SK-N-DZ (cell line): ENCODE measurements around the gene HNRNPAB.
A peak's percentile ranks its signal among the peaks of the same experiment; 100 is the strongest.
"Not testable (repeated sequence)": the region's sequence is repeated elsewhere in the genome, so short reads cannot be mapped to it uniquely, and the experiment has no call there.

ENCODE experiments used
- DNase-seq: peaks from one replicate; pipeline ENCODE4 v3.0.0-alpha.2; 2015; ENCODE audit warnings: low spot score

HNRNPAB gene

GRCh38 chr5:178229111-178229510 is 24.8 kb downstream of the HNRNPAB start:
- DNase-seq: not testable (repeated sequence)

GRCh38 chr5:178229861-178230260 is 25.5 kb downstream of the HNRNPAB start:
- DNase-seq: no peak

DNA sequence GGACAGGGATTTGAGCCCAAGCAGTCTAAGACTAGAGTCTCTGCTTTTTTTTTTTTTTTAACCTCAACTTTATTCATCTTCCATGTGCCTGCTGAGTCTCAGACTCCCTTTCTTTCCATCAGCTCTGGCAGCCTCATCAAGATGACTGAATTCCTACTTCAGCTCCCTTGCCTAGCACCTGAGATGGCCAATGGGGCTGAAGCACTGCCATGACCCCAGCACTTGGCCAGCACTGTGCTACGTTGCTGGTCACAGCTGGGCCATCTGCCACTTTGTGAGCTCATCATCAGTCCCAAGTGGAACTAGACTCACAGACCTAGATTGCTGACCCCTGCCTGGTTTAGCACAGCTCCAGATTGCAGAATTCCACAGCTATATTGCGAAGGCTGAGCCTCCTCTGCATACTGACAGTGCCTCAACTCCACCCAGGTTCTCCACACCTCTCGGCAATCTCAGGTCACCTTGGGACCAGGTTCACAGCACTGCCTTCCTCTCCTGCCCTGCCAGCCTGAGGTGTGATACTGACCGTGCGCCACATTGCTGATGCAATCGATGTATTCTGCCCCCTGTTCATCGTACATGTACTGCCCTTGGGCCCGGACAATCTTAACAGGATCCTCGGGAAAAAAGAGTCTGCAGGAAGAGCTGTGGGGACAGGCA is 26.7 kb downstream of the HNRNPAB start:
- no peak for DNase-seq

DNA sequence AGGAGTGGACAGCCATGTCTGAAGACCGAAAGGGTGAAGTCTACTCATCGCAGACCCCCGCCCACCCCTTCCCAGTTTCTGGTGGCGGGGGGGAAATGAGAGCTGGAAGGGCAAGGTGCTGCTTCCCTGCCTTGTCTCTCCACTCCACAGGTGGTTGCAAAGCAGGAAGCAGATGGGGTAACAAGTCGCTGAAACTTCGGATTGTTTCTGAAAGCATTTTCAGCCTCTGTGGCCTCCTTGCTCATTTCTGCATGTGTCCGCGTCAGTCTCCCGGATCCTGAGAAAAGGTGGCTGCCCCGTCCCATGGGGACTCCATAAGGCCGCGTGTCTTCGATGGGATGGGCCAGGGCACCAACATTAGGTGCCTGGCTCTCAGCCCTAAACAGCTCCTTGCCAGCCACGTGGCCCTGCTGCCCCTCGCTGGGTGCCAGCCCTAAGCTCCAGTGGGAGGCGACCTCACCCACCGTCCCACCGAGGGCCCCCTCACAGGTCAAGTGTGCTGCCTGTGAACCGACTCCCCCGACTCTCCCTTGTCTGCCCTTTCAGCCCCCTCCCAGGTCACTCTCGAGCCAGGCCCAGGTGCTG is 27.3 kb downstream of the HNRNPAB start:
- no peak for DNase-seq

- DNase-seq: peak; percentile 77
Observed at GRCh38 chr5:178232124-178232919, 28.0 kb downstream of the HNRNPAB start, which contains the start of gene PHYKPL. TSS of gene PHYKPL (minus strand) at chr5:178232802. CDS start at chr5:178232550, 252 bp downstream.

DNA sequence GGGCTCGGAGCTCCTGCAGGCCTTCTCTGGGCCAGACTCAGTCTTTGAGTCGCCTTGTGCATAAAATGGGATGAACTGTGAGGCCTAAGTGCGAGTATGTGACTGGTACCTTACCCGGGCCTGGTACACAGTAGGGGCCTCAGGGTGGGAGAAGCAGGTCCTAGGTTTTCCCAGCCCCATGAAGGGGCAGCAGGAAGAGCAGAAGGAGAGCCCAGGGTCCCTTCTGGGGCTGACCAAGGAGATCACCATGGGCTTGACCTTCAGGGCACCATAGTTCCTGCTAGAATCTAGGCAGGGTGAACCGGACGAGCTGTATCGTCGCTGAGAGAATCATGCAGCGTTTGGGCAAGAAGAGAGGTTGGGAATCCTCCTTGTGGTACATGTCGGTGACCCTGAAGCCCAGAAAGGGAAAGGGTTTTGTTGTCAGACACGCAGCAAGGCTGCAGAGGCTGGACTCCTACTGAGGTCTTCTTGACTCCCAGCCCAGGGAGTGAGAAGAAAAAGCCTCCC is 28.6 kb downstream of the HNRNPAB start:
- DNase-seq: no peak

DNA sequence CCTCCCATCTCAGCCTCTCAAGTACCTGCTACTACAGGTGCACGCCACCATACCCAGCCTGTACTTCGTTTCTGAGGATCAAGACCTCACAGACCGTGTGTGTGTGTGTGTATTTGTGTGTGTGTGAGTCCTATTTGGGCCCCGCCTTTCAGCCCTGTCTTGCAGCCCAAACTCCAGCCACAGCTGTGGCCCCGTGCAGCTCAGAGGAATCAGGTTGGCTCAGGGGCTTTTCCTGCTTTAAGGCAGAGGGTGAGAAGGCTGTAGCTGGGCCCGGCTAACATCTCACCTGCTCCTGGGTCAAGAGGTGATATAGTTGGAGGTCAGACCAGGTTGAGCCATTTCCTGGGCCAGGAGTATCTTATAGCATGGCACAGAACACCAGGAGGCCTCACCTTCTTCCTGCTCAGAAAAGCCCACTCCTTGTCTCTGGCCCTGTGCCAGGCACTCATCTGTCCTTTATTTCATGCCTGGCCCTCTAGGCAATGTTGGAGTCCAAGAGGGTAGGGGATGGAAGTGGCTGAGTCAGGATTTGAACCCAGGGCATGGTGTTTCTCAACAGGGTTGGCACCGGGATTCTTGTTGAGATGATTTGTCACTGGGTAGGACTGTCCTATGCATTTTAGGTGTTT is 29.9 kb downstream of the HNRNPAB start:
- DNase-seq: no peak

- DNase-seq: peak; percentile 76
Observed at GRCh38 chr5:178234750-178235587, 30.6 kb downstream of the HNRNPAB start.

GRCh38 chr5:178235588-178235974 is 31.2 kb downstream of the HNRNPAB start:
- DNase-seq: no peak

- no peak for DNase-seq
Observed at GRCh38 chr5:178236126-178236525, 31.8 kb downstream of the HNRNPAB start.

DNA sequence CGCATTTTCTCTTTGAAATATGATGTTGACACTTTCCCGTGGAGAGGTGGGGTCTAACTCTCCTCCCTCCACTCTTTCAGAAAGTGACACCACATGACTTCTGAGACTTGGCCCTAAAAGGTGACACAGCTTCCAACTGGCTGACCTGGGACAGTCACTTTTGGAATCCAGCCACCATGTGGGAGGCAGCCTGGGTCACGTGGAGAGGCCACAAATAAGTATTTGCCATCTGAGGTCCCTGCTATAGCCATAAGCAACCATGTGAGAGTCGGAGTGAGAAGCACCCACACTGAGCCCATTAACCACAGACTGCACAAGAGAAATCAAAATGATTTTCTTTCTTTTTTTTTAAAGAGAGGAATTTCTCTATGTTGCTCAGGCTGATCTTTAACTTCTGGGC is 32.3 kb downstream of the HNRNPAB start:
- DNase-seq: no peak

- no peak for DNase-seq
Observed at GRCh38 chr5:178237431-178238312, 33.3 kb downstream of the HNRNPAB start.

DNA sequence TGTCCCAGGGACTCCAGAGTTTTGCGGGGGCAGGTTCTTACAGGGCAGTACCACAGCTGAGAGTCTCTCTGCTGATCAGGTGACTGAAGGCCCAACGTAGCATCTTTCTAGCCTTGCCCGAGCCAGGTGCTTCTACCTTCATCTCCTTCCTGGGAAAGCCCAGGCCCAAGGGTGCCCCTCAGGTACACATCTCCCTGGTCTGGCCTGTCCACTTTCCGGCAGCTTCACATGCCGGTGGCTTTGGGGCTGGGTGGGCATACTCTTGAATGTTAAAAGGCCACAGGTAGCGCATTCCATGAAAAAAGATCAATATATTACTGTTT is 33.9 kb downstream of the HNRNPAB start:
- DNase-seq: no peak

- DNase-seq: no peak
Observed at GRCh38 chr5:178238711-178239592, 34.6 kb downstream of the HNRNPAB start.

- DNase-seq: not testable (repeated sequence)
Observed at GRCh38 chr5:178239626-178240301, 35.4 kb downstream of the HNRNPAB start.

DNA sequence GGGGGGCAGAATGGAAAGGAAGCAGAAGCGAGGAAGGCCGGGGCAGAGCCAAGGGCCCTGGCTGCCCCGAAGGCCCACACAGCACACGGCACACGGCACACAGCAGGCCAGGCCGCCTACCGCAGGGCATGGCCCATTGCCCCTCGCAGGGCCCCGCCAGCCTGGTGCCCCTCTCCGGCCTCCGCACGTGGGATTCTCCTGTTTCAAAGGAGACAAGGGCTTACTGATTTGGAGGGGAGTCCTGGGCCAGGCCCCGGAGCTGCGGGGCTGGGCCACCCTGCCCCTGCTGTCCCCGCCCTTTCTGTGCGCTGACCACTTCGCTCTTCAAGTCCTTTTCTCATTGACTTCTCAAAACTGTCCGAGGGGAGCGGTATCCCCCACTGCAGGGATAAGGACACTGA is 36.0 kb downstream of the HNRNPAB start:
- DNase-seq: no peak

- no peak for DNase-seq
Observed at GRCh38 chr5:178240766-178241165, 36.4 kb downstream of the HNRNPAB start.

- no peak for DNase-seq
Observed at GRCh38 chr5:178241231-178241663, 36.9 kb downstream of the HNRNPAB start.
